ENCODE data around the gene TSPO.

GRCh38 chr22:43191831-43192230, 40.5 kb downstream of the TSPO start:
- TF ChIP-seq EZH2 (IDR thresholded peaks at IDR 0.05; ENCODE audit: insufficient read depth, low read length): no peak
- TF ChIP-seq, protein P1, sequence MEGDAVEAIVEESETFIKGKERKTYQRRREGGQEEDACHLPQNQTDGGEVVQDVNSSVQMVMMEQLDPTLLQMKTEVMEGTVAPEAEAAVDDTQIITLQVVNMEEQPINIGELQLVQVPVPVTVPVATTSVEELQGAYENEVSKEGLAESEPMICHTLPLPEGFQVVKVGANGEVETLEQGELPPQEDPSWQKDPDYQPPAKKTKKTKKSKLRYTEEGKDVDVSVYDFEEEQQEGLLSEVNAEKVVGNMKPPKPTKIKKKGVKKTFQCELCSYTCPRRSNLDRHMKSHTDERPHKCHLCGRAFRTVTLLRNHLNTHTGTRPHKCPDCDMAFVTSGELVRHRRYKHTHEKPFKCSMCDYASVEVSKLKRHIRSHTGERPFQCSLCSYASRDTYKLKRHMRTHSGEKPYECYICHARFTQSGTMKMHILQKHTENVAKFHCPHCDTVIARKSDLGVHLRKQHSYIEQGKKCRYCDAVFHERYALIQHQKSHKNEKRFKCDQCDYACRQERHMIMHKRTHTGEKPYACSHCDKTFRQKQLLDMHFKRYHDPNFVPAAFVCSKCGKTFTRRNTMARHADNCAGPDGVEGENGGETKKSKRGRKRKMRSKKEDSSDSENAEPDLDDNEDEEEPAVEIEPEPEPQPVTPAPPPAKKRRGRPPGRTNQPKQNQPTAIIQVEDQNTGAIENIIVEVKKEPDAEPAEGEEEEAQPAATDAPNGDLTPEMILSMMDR (IDR thresholded peaks at IDR 0.05; ENCODE audit: insufficient read depth, low read depth, low read length): no peak
